A204.1 (cell line): ENCODE data around the gene NHLRC4.
"Not testable (repeated sequence)": the region's sequence is repeated elsewhere in the genome, so short reads cannot be mapped to it uniquely, and the experiment has no call there.

Source experiments
- FAIRE-seq: peaks from 2 replicates; lab custom pipeline; 2012; peaks lifted over from hg19 to GRCh38; lab: Jason Lieb, UNC

NHLRC4 gene

GRCh38 chr16:583815-584591 lies 17.2 kb downstream of the NHLRC4 start:
- FAIRE-seq = no peak

- no peak for FAIRE-seq
These were observed 18.5 kb downstream of the NHLRC4 start for GRCh38 chr16:585351-585750.

- FAIRE-seq = no peak
These were observed 19.3 kb downstream of the NHLRC4 start for GRCh38 chr16:586047-586644.

GRCh38 chr16:586645-587590 lies 20.1 kb downstream of the NHLRC4 start:
- FAIRE-seq = no peak

GRCh38 chr16:588639-588888 lies 21.8 kb downstream of the NHLRC4 start:
- no peak for FAIRE-seq

GRCh38 chr16:588889-589657 lies 22.3 kb downstream of the NHLRC4 start:
- no peak for FAIRE-seq

- no peak for FAIRE-seq
These were observed 22.9 kb downstream of the NHLRC4 start, which contains the start of gene RAB40C for GRCh38 chr16:589658-590187. Gene RAB40C (plus strand): TSS chr16:590066. CDS start chr16:590292, 226 bp downstream.

GRCh38 chr16:590188-590814 lies 23.5 kb downstream of the NHLRC4 start:
- FAIRE-seq = no peak

- FAIRE-seq = no peak
These were observed 24.0 kb downstream of the NHLRC4 start for GRCh38 chr16:590815-591200.

GRCh38 chr16:591231-591630 lies 24.4 kb downstream of the NHLRC4 start:
- no peak for FAIRE-seq

- no peak for FAIRE-seq
These were observed 25.2 kb downstream of the NHLRC4 start for GRCh38 chr16:591892-592517.

GRCh38 chr16:592518-593306 lies 25.9 kb downstream of the NHLRC4 start:
- FAIRE-seq = no peak

GRCh38 chr16:593406-593805 lies 26.6 kb downstream of the NHLRC4 start:
- no peak for FAIRE-seq

GRCh38 chr16:593807-594206 lies 27.0 kb downstream of the NHLRC4 start:
- FAIRE-seq = no peak

GRCh38 chr16:595094-595528 lies 28.3 kb downstream of the NHLRC4 start:
- FAIRE-seq = no peak

- FAIRE-seq = no peak
These were observed 29.3 kb downstream of the NHLRC4 start for GRCh38 chr16:595942-596735.

GRCh38 chr16:596736-597060 lies 29.9 kb downstream of the NHLRC4 start:
- no peak for FAIRE-seq

GRCh38 chr16:597655-598054 lies 30.9 kb downstream of the NHLRC4 start:
- FAIRE-seq = not testable (repeated sequence)
